Activated CD8-positive, alpha-beta memory T cell treated with anti-CD3 and anti-CD28 coated beads, Interleukin-2, amount 50 U/mL, for 1 hour (primary cell): ENCODE data around the gene RAB40C.

Experiments
- DNase-seq: peaks from one replicate; pipeline ENCODE4 v3.0.0-alpha.2; 2020; ENCODE audit errors: extremely low read depth

Gene RAB40C

DNA sequence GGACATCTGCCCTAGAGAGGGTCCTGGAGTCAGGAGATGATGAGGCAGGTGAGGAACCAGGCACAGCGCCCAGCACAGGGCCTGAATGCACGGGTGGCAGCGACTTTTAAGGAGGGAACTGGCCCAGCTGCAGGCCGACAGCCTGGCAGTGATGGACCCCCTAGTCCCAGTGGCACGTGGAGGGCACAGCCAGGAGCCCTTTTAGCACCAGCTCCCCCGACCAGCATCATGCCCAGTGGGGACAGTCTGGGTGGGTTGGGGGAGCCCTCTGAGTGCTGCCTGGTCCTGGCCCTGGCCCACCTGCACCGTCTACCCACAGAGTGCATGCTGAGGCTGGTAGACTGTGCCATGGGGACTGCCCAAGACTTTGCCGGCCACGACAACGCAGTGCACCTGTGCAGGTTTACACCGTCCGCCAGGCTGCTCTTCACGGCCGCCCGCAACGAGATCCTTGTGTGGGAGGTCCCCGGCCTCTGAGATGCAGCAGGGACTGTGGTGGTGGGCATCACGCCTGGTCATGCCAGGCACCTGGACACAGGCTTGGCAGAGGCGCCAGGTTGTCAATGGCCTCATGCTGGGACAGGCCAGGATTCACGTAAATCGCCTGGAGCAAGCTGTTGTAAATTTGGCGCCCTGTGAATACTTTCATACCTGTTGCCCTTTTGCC, 77.4 kb downstream of the RAB40C start:
- DNase-seq, result no peak

DNA sequence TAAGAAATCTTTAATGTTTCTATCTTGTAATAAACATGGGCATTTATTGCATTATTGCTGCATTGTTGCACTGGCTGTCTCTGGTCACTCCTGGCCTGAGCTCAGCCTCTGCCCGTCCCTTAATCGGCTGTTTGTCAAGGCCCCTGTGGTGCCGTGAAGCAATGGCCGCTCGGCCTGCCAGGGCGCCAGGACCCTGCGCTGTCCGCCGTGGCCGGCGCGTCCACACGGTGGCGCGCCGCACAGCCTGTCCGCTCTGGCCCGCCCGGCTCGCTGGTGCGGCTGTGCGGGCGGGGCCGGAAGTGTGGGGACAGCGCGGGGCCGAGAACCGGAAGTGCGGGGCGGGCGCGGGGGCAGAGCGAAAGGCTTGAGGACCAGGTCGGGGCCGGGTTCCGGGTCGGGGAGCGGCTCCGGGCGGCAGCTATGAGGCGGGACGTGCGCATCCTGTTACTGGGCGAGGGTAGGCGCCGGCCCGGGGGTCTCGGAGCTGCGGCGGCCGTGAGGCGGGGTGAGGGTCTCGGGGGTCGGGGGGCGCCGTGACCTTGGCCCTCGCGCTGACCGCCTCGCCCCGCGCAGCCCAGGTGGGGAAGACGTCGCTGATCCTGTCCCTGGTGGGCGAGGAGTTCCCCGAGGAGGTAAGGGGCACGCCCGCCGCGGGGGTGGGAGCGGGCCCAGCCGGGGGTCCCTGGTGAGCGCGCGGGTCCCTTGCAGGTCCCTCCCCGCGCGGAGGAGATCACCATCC, 78.1 kb downstream of the RAB40C start, which contains the start of gene RHOT2:
Gene RHOT2 (plus strand): TSS at position 353 of the 739 bp plus-strand sequence. CDS start 68 bp downstream, at position 421.
- peak; percentile 78 for DNase-seq

DNA sequence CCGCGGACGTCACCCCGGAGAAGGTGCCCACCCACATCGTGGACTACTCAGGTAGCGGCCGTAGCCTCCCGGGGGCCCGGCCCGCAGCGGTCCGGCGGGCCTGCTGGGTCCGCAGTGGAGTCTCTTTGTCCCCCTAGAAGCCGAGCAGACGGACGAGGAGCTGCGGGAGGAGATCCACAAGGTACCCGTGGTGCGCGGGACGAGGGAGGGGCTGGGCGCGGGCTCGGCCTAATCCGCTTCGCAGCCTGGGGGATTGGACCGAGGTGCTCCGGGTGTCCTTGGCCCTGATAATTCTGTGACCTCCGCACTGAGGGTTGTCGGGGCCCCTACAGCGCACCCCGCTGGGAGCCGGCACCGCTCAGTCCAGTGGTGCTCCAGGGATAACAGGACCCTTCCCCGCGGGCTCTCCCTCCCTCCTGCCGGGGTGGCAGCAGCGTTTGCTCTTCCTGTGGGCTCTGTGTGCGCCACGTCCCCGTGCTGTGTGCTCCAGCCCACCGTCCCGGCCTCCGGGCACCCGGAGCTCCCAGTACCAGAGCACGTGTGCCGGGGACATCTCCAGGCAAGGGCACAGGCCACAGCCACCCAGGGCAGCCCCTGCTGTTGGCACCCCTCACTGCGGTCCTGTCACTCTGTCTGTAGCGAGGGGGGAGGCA, 78.8 kb downstream of the RAB40C start:
- DNase-seq, result no peak

DNA sequence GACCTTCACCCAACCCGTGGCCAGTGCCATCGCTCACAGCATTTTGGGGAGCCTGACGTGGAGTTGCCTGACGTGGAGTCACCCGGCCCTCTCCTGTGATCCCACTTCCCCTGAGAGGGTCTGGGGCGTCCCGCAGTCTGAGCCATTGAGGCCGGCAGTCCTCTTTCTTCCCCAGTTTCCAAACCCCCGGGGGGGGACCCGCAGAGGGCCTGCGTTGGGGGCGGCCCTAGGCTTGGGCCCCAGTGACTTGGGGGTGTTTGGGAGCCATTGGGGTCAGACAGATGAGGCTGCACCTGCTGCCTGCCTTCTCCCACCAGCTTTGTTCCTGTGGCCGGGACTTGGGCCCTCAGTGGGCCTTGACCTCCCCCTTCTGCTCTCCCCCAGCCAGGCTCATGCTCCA, 79.8 kb downstream of the RAB40C start:
- no peak for DNase-seq

DNA sequence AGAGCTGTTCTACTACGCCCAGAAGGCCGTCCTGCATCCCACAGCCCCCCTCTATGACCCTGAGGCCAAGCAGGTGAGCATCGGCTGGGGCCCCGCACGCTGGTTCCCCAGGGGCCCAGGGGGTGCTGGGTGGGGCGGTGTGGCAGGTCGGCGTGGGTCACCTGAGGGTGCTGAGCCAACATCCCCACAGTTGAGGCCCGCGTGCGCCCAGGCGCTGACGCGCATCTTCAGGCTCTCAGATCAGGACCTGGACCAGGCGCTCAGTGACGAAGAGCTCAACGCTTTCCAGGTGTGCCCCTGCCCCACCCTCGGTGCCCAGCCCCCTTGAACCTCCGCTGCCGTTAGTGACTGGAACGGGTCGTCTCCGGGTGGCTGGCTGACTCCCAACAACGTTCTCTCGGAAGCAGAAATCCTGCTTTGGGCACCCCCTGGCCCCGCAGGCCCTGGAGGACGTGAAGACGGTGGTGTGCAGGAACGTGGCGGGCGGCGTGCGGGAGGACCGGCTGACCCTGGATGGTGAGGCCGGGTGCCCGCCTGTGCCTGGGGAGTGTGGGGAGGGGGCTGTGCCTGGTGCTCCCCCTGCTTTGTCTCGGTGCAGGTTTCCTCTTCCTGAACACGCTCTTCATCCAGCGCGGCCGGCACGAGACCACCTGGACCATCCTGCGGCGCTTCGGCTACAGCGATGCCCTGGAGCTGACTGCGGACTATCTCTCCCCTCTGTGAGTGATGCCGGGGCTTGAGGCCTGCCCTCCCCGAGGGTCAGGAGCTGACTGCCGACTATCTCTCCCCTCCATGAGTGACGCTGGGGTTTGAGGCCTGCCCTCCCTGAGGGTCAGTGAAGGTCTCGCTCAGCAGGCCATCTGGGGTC, 80.9 kb downstream of the RAB40C start:
- no peak for DNase-seq

DNA sequence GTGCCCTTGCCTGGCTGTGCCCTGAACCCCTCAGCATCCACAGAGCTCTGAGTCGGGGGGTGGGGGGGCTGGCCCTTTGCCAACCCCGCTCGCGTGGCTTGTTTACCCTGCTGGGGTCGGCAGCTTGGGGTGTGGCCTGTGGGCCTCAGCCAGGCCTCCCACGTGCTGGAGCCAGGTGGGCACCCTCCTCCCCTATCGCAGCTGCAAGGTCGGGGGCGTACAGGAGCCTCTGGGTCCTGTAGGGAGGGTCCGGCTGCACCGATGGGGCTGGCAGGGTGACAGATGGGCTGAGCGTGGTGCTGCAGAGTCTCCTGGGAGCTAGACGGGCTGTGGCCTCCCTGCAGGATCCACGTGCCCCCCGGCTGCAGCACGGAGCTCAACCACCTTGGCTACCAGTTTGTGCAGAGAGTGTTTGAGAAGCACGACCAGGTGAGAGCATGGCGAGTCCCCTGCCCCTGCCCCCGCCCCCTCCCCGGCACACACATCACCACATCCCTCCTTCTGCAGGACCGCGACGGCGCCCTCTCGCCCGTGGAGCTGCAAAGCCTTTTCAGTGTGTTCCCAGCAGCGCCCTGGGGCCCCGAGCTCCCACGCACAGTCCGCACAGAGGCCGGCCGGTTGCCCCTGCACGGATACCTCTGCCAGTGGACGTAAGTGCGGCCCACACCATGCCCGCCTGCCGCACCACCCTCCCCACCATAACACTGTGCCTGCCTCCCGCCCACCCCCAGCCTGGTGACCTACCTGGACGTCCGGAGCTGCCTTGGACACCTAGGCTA, 81.7 kb downstream of the RAB40C start:
- DNase-seq, result no peak

DNA sequence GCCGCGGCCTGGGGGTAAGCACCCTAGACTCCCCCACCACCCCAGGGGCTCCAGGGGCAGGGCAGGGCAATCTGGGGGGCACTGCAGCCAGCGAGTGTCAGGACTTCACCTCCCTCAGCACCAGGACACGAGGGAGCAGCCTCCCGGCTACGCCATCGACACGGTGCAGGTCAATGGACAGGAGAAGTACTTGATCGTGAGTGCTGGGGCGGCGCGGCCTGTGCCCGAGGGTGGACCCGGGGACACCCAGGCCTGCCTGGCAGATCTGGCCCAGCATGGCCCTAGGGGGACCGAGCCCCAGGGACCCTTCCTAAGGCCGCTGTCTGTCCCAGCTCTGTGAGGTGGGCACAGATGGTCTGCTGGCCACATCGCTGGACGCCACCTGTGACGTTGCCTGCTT, 82.5 kb downstream of the RAB40C start:
- no peak for DNase-seq

DNA sequence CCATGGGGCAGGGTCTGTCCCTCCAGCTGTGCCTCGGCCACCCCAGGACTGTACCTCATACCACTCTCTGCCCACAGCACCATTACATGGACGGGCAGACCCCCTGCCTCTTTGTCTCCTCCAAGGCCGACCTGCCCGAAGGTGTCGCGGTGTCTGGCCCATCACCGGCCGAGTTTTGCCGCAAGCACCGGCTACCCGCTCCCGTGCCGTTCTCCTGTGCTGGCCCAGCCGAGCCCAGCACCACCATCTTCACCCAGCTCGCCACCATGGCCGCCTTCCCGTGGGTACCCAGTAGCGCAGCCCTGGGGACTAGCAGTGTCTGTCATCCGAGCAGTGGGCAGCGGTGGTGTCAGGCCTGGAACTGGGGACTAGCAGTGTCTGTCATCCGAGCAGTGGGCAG, 83.0 kb downstream of the RAB40C start:
- no peak for DNase-seq

DNA sequence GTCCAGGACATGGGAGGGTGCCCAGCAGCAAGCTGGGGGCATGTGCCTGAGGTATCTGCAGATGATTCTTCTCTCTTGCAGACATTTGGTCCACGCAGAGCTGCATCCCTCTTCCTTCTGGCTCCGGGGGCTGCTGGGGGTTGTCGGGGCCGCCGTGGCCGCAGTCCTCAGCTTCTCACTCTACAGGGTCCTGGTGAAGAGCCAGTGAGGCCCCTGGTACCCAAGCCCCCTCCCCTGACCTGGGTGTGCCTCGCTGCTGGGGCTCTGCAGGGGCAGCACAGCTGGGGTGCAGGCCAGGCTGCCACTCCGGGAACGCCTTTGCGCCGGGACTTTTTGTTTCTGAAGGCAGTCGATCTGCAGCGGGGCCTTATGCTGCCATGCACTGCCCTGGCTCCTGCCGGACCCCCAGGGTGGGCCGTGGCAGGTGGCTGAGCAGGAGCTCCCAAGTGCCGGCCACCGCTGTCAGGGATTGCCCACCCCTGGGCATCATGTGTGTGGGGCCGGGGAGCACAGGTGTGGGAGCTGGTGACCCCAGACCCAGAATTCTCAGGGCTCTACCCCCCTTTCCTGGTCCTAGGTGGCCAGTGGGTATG, 83.6 kb downstream of the RAB40C start:
- DNase-seq, result no peak

DNA sequence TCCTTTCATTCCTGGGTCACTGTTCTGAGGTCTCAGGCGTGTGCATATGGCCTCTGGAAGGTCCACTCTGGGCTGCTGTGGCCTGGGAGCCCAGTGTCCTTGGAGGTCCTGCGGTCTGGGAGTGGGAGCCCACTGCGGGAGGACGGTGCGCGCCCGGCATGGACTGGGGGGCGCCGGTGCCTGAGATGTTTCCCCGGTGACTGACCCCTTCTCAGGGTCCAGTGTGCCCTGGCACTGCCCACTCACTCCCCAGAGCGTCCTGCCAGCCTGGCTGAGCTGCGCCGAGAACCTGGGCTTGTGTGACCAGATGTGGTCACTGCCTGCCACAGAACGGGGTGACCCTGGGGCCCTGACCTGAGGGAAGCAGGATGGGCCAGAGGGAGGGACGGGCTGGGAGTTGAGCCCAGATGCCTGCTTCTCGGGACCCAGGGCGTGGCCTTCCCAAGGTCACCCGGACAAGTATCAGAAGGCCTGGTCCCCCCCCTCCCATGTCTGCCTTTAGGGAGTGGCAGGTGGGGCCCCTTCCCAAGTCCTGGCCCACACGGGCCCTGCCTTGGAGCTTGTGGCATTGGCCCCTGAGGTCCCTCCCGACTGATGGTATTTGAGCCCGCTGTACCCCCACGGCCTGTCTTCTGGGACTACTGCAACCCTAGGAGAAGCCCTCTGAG, 84.5 kb downstream of the RAB40C start:
- DNase-seq, result no peak

DNA sequence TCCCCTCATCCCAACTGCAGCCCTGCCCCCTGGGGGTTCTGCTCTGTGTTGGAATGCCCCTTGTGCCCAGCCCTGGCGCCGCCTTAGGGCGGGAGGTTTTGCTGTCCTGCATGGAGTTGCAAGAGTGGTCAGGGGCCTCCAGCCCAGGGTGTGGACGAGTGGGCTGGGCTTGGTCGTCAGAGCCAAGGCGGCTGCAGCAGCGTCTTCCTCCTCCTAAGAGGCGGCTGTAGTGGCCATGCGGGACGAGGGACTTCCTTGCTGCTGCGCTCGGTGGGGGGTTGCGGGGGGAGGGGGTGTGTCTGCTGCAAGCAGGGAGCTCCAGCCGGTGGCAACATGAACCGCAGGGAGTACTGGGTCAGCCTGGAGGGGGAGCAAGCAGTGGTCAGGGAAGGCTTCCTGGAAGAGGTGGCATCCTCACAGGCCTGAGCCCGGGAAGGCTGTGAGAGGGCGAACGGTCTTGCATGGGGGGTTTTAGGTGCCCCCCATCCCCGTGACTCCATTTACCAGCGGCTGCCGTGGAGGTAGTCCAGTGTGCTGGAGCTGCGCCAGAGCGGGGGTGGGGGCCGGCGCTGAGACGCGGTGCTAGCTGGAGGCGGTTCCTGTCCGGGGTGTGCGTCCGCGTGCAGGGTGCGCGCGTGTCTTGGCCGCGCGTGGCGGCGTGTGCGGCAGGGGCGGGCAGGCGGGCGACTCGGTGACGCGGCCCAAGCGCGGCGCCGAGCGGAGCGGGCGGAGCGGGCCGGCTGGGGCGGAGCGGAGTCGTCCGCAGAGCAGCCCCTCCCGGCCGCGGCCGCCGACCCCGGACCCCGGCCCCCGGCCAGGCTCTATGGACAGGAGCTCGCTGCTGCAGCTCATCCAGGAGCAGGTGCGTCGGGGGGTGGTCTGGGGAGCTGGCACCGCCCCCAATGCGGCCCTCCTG, 85.4 kb downstream of the RAB40C start, which contains the start of gene RHBDL1:
Gene RHBDL1 (plus strand): TSS at position 704 of the 916 bp plus-strand sequence. CDS start 120 bp downstream, at position 824.
- DNase-seq, result no peak

DNA sequence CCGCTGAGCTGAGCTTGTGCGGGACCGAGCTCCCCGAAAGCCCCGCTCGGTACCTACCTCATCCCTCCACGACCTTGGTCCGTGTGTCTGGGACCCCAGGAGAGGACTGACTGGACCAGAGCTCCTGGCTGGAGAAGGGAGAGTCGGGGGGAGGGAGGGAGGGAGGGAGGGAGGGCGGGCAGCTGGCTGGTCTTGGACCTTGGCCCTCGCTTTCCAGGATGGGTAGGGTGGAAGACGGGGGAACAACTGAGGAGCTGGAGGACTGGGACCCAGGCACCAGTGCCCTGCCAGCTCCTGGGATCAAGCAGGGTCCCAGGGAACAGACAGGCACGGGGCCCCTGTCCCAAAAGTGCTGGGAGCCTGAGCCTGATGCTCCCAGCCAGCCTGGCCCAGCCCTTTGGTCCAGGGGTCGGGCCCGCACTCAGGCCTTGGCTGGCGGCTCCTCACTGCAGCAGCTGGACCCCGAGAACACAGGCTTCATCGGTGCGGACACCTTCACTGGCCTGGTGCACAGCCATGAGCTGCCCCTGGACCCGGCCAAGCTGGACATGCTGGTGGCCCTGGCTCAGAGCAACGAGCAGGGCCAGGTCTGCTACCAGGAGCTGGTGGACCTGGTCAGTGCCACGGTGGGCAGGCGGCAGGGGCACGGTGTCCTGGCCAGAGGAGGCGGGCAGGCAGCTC, 86.2 kb downstream of the RAB40C start:
- DNase-seq, result no peak

DNA sequence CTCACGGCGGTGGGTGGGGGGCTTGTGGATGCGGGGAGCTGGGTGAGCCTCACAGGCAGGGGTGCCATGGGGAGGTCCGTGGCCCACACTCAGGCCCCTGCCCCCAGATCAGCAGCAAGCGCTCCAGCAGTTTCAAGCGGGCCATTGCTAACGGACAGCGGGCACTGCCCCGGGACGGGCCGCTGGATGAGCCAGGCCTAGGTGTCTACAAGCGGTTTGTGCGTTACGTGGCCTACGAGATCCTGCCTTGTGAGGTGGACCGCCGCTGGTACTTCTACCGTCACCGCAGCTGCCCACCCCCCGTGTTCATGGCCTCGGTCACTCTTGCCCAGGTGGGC, 86.7 kb downstream of the RAB40C start:
- no peak for DNase-seq

DNA sequence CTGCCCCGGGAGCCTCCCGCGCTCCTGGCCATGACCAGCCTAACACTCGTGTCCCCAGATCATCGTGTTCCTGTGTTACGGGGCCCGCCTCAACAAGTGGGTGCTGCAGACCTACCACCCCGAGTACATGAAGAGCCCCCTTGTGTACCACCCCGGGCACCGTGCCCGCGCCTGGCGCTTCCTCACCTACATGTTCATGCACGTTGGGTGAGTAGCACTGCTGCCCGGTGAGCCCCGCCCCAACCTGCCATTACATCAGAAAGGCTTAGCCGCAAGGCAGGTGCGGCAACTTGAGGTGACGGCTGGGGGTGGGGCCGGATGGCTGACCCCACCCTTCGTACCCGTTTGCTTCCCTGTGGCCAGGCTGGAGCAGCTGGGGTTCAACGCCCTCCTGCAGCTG, 87.0 kb downstream of the RAB40C start:
- no peak for DNase-seq

DNA sequence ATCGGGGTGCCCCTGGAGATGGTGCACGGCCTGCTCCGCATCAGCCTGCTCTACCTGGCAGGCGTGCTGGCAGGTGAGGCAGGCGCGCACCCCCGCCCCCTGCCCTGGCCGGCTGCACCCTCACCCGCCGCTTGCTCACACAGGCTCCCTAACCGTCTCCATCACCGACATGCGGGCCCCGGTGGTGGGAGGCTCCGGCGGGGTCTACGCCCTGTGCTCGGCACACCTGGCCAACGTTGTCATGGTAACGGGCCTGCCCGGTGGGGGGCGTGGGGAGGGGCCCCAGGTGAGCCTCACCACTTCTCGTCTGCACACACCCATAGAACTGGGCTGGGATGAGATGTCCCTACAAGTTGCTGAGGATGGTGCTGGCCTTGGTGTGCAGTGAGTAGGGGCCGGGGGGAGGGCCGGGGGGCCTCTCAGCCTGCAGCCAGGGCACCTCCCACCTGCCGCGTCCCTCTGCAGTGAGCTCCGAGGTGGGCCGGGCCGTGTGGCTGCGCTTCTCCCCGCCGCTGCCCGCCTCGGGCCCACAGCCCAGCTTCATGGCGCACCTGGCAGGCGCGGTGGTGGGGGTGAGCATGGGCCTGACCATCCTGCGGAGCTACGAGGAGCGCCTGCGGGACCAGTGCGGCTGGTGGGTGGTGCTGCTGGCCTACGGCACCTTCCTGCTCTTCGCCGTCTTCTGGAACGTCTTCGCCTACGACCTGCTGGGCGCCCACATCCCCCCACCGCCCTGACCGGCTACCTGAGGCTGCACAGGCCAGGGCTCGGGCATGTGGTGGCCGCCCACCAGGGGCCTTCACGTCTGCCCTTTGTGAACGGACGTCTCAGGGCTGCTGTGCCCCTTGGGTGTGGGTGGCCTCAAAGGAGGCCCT, 87.7 kb downstream of the RAB40C start:
- no peak for DNase-seq

DNA sequence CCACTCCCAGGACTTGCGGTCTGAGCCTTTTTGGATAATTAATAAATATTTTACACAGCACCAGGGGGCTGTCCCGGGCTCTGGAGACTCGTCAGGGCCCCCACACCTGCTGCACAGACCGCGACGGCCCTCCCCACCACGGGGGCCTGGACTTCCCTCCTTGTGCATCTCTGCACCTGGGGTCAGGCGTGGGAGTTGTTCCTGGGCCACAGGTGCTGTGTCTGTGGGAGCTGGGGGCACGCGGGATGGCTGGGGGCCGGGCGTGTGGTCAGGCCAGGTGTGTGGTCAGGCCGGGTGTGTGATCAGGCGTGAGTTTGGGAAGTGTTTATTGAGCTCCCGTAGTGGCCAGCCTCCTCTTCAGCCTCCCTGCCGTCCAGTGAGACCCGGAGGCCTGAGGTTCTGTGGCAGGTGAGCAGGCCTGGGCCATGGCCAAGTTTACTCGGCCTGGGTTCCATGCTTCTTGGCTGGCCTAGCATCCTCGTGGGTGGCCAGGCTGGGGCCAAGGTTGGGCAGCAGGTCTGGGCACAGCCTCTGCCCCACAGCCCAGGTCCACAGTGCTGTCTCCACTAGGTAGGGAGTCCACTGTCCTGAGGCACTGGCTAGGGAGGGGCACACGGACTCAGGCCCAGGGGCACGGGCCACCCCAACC, 88.5 kb downstream of the RAB40C start:
- DNase-seq, result no peak
